Measurements from ENCODE around the gene RFTN1.

Gene RFTN1

DNA sequence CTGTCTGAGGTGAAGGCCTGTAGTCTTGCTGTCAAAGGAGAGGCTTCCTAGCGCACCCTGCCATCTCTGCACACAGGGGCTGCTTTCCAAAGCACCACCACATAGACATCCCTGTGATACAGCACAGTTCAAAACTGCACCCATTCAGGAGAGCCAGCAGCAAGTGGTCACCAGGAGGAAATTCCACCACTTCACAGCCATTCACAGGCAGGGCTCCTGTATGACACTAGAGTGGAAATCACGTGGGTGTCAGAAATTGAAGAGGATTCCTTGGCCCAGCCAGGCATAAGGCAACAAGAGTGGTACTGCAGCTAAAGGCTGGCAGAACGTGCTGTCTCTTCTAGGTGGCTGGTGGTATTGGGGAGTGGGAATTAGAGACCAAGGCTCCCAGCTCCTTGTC is 102.8 kb downstream of the RFTN1 start:
- TF ChIP-seq, protein P1, sequence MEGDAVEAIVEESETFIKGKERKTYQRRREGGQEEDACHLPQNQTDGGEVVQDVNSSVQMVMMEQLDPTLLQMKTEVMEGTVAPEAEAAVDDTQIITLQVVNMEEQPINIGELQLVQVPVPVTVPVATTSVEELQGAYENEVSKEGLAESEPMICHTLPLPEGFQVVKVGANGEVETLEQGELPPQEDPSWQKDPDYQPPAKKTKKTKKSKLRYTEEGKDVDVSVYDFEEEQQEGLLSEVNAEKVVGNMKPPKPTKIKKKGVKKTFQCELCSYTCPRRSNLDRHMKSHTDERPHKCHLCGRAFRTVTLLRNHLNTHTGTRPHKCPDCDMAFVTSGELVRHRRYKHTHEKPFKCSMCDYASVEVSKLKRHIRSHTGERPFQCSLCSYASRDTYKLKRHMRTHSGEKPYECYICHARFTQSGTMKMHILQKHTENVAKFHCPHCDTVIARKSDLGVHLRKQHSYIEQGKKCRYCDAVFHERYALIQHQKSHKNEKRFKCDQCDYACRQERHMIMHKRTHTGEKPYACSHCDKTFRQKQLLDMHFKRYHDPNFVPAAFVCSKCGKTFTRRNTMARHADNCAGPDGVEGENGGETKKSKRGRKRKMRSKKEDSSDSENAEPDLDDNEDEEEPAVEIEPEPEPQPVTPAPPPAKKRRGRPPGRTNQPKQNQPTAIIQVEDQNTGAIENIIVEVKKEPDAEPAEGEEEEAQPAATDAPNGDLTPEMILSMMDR (IDR thresholded peaks at IDR 0.05; ENCODE audit: low read depth, low read length), result no peak
- no peak for DNase-seq (ENCODE audit: low read depth in 2 of 2)
- no peak overlapping the region for H3K4me3 ChIP-seq (replicated peaks in 1 of 2; ENCODE audit: low read depth in 2 of 2, low read length in 2 of 2)

DNA sequence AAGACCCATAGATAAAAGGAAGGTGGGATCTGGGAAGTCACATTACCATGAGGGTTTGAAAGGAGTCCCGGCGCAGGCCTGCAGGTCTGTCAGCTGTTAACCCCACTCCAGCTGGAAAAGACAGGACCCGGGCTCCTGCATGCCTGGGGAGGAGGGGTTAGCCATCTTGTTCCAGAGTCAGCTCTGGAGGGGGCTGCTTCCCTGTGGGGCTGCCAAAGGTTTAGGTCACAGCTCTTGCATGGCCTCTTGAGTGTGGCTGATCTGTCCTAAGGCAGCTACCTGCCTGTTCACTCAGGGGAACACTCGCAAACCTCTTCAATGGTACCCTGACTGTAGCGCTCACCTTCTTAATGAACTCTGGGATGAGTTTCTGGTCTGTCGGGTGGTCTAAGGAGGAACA is 104.5 kb downstream of the RFTN1 start:
- DNase-seq (ENCODE audit: low read depth in 2 of 2), result no peak
- TF ChIP-seq, protein P1 (IDR thresholded peaks at IDR 0.05; ENCODE audit: low read depth, low read length), result no peak

DNA sequence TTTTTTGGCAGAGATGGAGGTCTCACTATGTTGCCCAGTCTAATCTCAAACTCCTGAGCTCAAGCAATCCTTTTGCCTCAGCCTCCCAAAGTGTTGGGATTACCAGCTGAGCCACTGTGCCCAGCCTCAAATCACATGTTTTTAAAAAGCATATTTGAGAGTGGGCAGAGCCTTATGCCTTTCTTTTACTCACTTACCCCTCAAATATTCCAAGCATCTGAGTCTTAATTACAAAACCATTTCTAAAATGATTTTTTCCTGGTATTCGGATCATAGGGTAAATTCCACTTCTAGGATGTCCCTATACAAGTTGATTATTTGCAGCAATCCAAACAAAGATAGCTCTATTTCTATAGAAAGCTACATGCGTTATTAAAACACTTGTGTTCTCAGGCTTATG is 106.1 kb downstream of the RFTN1 start:
- TF ChIP-seq, protein P1 (IDR thresholded peaks at IDR 0.05; ENCODE audit: low read depth, low read length), result no peak
- no peak for DNase-seq (ENCODE audit: low read depth in 2 of 2)
- H3K4me3 ChIP-seq (replicated peaks in 1 of 2; ENCODE audit: low read depth in 2 of 2, low read length in 2 of 2), result no peak overlapping the region

More for the DNA sequence above, 104.5 kb downstream of the RFTN1 start:
- no peak overlapping the region for H3K4me3 ChIP-seq (replicated peaks in 1 of 2; ENCODE audit: low read depth in 2 of 2, low read length in 2 of 2)

DNA sequence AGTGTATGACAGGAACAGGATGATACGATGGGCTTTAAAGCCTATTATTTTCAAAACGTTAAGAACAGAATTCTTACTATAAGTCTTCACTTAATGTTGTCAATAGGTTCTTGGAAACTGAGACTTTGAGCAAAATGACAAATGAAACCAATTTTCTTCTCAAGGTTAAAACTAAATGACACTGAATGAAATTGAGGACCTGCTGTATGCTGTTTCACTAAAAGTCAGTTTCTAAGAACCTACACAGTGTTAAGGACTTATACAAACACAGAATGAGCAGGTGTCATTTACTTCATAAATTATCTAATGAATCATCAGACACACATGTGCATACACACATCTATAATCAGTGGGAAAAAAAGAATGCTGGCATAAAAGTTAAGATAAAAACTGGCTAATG is 106.9 kb downstream of the RFTN1 start:
- no peak overlapping the region for H3K4me3 ChIP-seq (replicated peaks in 1 of 2; ENCODE audit: low read depth in 2 of 2, low read length in 2 of 2)
- TF ChIP-seq, protein P1 (IDR thresholded peaks at IDR 0.05; ENCODE audit: low read depth, low read length), result no peak
- DNase-seq (ENCODE audit: low read depth in 2 of 2), result no peak

DNA sequence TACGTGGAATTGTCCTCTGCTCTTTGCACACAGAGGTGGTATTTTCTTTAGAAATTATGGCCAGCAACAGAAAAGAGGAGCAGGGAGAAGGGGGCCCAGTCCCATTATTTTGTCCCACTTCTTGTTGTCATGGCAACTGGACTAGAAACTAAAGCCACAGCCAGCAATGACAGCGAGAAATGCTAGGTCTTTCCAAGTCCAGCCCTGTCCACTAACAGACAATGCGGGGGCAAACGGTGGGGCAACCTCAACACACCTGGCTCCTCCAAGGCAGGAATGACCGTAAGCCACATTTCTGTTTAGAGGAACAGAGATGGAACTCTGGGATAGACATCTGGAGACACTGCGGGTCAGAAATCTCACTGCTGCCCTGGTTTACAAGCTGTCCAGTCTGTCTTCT is 107.3 kb downstream of the RFTN1 start:
- TF ChIP-seq, protein P1 (IDR thresholded peaks at IDR 0.05; ENCODE audit: low read depth, low read length), result no peak
- H3K4me3 ChIP-seq (replicated peaks in 1 of 2; ENCODE audit: low read depth in 2 of 2, low read length in 2 of 2), result no peak overlapping the region
- DNase-seq (ENCODE audit: low read depth in 2 of 2), result no peak

DNA sequence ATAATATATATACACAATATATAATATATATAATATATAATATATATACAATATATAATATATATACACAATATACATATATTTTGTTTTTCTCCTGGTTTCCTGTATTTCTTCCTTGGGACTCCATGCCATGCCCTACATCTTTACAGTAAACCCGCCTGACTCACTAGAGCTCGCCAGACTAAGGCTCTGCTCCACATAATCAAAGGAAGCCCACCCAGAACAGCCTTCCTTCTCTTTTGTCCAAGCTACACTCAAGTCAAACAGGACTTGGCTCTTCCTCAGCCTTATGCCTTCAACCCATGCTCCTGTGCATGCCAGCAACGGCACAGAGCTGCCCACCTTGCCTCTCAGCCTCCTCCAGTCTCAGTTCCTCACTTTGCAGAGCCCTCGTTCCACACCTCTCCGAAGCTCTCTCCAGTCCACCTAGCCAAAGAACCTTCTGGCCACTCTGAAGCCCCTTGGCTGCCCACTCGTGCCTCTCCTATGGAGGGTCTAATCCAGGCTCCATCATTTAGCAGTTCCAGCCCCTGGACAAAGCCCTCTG is 109.1 kb downstream of the RFTN1 start:
- TF ChIP-seq, protein P1 (IDR thresholded peaks at IDR 0.05; ENCODE audit: low read depth, low read length), result no peak
- no peak for DNase-seq (ENCODE audit: low read depth in 2 of 2)
- no peak overlapping the region for H3K4me3 ChIP-seq (replicated peaks in 1 of 2; ENCODE audit: low read depth in 2 of 2, low read length in 2 of 2)

DNA sequence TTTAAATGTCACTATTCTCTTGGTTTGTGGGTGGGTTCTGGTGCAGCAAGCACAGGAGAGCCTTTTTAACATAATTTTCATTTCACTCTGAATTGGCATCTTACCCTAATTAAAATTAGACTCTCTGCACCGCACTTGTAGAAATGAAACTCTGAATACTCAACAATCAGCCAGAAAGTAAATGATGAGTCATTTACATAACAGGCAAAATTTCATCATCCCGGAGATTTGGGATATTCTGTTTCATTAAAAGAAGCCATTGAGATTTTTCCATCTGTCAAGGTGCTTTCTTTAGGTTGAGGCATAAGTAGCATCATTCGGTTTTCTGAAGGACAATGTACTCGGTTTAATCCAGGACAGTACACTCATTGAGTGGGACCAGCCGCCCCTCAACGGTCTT is 111.0 kb downstream of the RFTN1 start:
- peak; percentile 45 to 69 for DNase-seq (ENCODE audit: low read depth in 2 of 2)
- no peak overlapping the region for H3K4me3 ChIP-seq (replicated peaks in 1 of 2; ENCODE audit: low read depth in 2 of 2, low read length in 2 of 2)
- TF ChIP-seq, protein P1 (IDR thresholded peaks at IDR 0.05; ENCODE audit: low read depth, low read length), result no peak
